ENCODE results near the gene PIP5K1B.

Gene PIP5K1B

GRCh38 chr9:68955330-68955729 is 250.3 kb downstream of the PIP5K1B start:
- Mint-ChIP-seq H3K36me3 (ENCODE audit: low read depth) (peaks cover 3% of the 10 kb centered on the region), H3K27ac (peak overlapping the region; percentile 18 to 75 (median 37)), H3K27me3 (ENCODE audit: low read depth) (peaks cover 6% of the 10 kb centered on the region), H3K4me1 (peaks cover 15% of the 10 kb centered on the region), H3K9me3 (peaks cover 15% of the 10 kb centered on the region), H3K4me3 (no peak overlapping the region)
- TF ChIP-seq CTCF (IDR thresholded peaks at IDR 0.05; ENCODE audit: unreplicated experiment in 3 of 3): no peak

GRCh38 chr9:68957479-68957878 is 252.4 kb downstream of the PIP5K1B start:
- TF ChIP-seq CTCF (IDR thresholded peaks at IDR 0.05; ENCODE audit: unreplicated experiment in 3 of 3): no peak
- Mint-ChIP-seq H3K27ac (no peak overlapping the region), H3K4me1 (peaks cover 15% of the 10 kb centered on the region), H3K27me3 (ENCODE audit: low read depth) (no peaks in the 10 kb centered on the region), H3K4me3 (no peak overlapping the region), H3K9me3 (peaks cover 24% of the 10 kb centered on the region), H3K36me3 (ENCODE audit: low read depth) (peaks cover 12% of the 10 kb centered on the region)

- peaks cover 22% of the 10 kb centered on the region for H3K9me3 Mint-ChIP-seq
- no peaks in the 10 kb centered on the region for H3K27me3 Mint-ChIP-seq (ENCODE audit: low read depth)
- H3K36me3 Mint-ChIP-seq (ENCODE audit: low read depth): peaks cover 12% of the 10 kb centered on the region
- no peak overlapping the region for H3K27ac Mint-ChIP-seq
- H3K4me1 Mint-ChIP-seq: no peaks in the 10 kb centered on the region
- no peak overlapping the region for H3K4me3 Mint-ChIP-seq
- no peak for TF ChIP-seq CTCF (IDR thresholded peaks at IDR 0.05; ENCODE audit: unreplicated experiment in 3 of 3)
These were observed 256.5 kb downstream of the PIP5K1B start for GRCh38 chr9:68961587-68961986.

- no peak for TF ChIP-seq CTCF (IDR thresholded peaks at IDR 0.05; ENCODE audit: unreplicated experiment in 3 of 3)
- peaks cover 12% of the 10 kb centered on the region for H3K36me3 Mint-ChIP-seq (ENCODE audit: low read depth)
- H3K27me3 Mint-ChIP-seq (ENCODE audit: low read depth): no peaks in the 10 kb centered on the region
- no peak overlapping the region for H3K27ac Mint-ChIP-seq
- H3K4me3 Mint-ChIP-seq: no peak overlapping the region
- no peaks in the 10 kb centered on the region for H3K4me1 Mint-ChIP-seq
- peaks cover 19% of the 10 kb centered on the region for H3K9me3 Mint-ChIP-seq
These were observed 258.4 kb downstream of the PIP5K1B start for GRCh38 chr9:68963416-68963815.

- Mint-ChIP-seq H3K9me3 (peaks cover 19% of the 10 kb centered on the region), H3K4me3 (no peak overlapping the region), H3K4me1 (no peaks in the 10 kb centered on the region), H3K27me3 (ENCODE audit: low read depth) (no peaks in the 10 kb centered on the region), H3K36me3 (ENCODE audit: low read depth) (peaks cover 12% of the 10 kb centered on the region), H3K27ac (peak overlapping the region in 1 of 3 experiments; percentile 3)
- TF ChIP-seq CTCF (IDR thresholded peaks at IDR 0.05; ENCODE audit: unreplicated experiment in 3 of 3): no peak
These were observed 259.1 kb downstream of the PIP5K1B start for GRCh38 chr9:68964102-68964541.

- no peak for TF ChIP-seq CTCF (IDR thresholded peaks at IDR 0.05; ENCODE audit: unreplicated experiment in 3 of 3)
- Mint-ChIP-seq H3K36me3 (ENCODE audit: low read depth) (peaks cover 12% of the 10 kb centered on the region), H3K9me3 (peaks cover 14% of the 10 kb centered on the region), H3K4me1 (no peaks in the 10 kb centered on the region), H3K4me3 (no peak overlapping the region), H3K27me3 (ENCODE audit: low read depth) (no peaks in the 10 kb centered on the region), H3K27ac (peak overlapping the region in 1 of 3 experiments; percentile 3)
These were observed 259.7 kb downstream of the PIP5K1B start for GRCh38 chr9:68964765-68965164.
